ENCODE results near the gene ERICH4. TPM values are rescaled to one million over a fixed set of nuclear protein-coding genes. Genes with fewer than 3 reads are reported as not detected.
A peak's percentile ranks its signal among the peaks of the same experiment; 100 is the strongest.

Gene ERICH4
- total RNA-seq, 1 donor from 2014 or later: not detected

DNA sequence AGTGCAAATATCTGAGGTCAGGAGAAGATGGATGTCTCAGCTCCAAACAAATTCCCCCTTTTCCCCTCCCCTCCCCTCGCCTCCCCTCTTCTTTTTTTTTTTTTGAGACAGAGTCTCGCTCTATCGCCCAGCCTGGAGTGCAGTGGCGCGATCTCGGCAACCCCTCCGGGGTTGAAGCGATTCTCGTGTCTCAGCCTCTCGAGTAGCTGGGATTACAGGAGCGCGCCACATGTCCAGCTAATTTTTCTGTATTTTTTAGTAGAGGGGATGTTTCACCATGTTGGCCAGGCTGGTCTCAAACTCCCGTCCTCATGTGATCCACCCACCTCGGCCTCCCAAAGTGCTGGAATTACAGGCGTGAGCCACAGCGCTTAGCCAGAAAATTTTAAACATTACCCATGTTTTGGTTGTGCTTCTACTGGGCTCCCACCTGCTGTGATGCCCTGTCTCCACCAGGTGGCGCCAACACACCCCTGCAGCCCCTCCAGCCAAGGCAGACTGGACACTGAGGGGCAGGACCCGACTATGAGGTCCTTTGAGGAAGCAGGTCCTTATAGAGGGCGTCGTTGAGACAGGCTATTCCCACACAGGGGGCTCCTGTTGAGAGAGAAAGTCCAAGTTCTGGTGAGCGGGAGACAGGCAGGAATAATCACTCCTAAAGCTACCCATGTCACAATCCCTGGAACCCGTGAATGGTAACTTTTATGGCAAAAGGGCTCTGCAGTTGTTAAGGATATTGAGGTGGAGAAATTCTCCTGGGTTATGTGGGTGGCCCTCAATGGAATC, 6.3 kb downstream of the ERICH4 start:
- intact Hi-C loops (cut with DNase I): no loop called here
- DNase-seq: peak; percentile 81
- no peaks in the 10 kb centered on the region for H3K9me3 ChIP-seq
- H3K27me3 ChIP-seq (ENCODE audit: low read depth): no peaks in the 10 kb centered on the region
- peak; percentile 94 to 95 for ATAC-seq
- H3K4me1 ChIP-seq: peaks cover 23% of the 10 kb centered on the region
- TF ChIP-seq, protein P1, sequence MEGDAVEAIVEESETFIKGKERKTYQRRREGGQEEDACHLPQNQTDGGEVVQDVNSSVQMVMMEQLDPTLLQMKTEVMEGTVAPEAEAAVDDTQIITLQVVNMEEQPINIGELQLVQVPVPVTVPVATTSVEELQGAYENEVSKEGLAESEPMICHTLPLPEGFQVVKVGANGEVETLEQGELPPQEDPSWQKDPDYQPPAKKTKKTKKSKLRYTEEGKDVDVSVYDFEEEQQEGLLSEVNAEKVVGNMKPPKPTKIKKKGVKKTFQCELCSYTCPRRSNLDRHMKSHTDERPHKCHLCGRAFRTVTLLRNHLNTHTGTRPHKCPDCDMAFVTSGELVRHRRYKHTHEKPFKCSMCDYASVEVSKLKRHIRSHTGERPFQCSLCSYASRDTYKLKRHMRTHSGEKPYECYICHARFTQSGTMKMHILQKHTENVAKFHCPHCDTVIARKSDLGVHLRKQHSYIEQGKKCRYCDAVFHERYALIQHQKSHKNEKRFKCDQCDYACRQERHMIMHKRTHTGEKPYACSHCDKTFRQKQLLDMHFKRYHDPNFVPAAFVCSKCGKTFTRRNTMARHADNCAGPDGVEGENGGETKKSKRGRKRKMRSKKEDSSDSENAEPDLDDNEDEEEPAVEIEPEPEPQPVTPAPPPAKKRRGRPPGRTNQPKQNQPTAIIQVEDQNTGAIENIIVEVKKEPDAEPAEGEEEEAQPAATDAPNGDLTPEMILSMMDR (IDR thresholded peaks at IDR 0.05): peak; percentile 99
- H3K36me3 ChIP-seq: no peaks in the 10 kb centered on the region
- H3K4me3 ChIP-seq: peak overlapping the region; percentile 37
- H3K27ac ChIP-seq: no peak overlapping the region

DNA sequence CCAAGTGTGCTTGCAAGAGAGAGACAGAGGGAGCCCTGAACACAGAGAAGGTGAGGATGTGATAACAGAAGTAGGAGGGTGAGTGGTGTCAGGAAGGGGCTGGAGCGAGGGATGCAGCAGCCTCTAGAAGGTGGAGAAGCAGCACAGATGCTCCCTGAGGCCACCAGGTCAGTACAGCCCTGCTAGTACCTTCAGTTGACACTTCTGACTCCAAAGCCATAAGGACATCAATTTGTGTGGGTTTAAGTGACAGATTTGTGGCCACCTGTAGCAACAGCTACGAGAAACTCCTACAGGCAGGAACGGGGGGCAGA, 6.9 kb downstream of the ERICH4 start:
- Histone ChIP-seq H3K27me3 (ENCODE audit: low read depth) (no peaks in the 10 kb centered on the region), H3K4me3 (no peak overlapping the region), H3K36me3 (no peaks in the 10 kb centered on the region), H3K4me1 (peaks cover 23% of the 10 kb centered on the region), H3K27ac (no peak overlapping the region), H3K9me3 (no peaks in the 10 kb centered on the region)
- TF ChIP-seq, protein P1 (IDR thresholded peaks at IDR 0.05): no peak
- peak in 1 of 2 donors; percentile 21 for ATAC-seq
- intact Hi-C loops (cut with DNase I): loop anchor here (10.0 kb wide), 1 partner anchor 115 kb away; no protein-coding TSS in a partner anchor
- no peak for DNase-seq

GRCh38 chr19:41452584-41453275, 9.8 kb downstream of the ERICH4 start:
- ATAC-seq: no peak
- no peaks in the 10 kb centered on the region for H3K36me3 ChIP-seq
- H3K9me3 ChIP-seq: no peaks in the 10 kb centered on the region
- no peak for DNase-seq
- TF ChIP-seq, protein P1 (IDR thresholded peaks at IDR 0.05): no peak
- H3K27me3 ChIP-seq (ENCODE audit: low read depth): no peaks in the 10 kb centered on the region
- H3K4me1 ChIP-seq: peaks cover 40% of the 10 kb centered on the region
- no peak overlapping the region for H3K27ac ChIP-seq
- intact Hi-C loops (cut with DNase I): loop anchor here (10.0 kb wide), 1 partner anchor 112 kb away; no protein-coding TSS in a partner anchor
- H3K4me3 ChIP-seq: no peak overlapping the region

- Histone ChIP-seq H3K27ac (no peak overlapping the region), H3K27me3 (ENCODE audit: low read depth) (no peaks in the 10 kb centered on the region), H3K4me3 (no peak overlapping the region), H3K9me3 (no peaks in the 10 kb centered on the region), H3K36me3 (no peaks in the 10 kb centered on the region), H3K4me1 (peaks cover 18% of the 10 kb centered on the region)
- TF ChIP-seq, protein P1 (IDR thresholded peaks at IDR 0.05): no peak
- no peak for ATAC-seq
- intact Hi-C loops (cut with DNase I): loop anchor here (10.0 kb wide), 1 partner anchor 109 kb away; no protein-coding TSS in a partner anchor
- no peak for DNase-seq
Observed at GRCh38 chr19:41455936-41456335, 13.0 kb downstream of the ERICH4 start.

DNA sequence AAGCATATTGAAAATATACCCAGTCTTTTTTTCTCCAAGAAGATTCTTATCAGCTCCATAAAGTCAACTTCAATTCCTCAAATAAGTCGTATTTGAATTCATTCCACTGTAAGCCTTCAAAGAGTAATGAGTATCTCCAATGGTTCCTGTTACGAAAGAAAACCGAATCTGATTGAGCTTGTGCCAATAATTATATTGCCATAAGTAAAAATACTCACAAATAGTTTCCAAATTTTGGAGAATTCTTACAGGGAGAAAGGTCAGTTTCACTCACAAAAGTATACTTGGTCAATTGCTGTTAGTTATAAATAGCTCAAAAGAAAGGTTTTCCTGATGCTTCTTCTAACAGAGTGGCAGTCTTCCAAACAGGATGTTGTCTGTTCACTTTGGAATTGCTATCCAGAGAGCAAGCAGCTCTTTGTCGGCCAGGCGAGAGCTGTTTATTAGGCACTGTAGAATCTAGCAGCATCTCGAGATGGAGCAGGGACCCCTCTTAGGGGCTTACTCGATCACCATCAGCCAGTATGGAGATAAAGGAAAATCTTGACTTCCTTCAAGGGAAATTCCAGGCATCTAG, 13.5 kb downstream of the ERICH4 start:
- intact Hi-C loops (cut with DNase I): loop anchor here (10.0 kb wide), 1 partner anchor 108 kb away; no protein-coding TSS in a partner anchor
- peak overlapping the region; percentile 43 for H3K27ac ChIP-seq
- no peaks in the 10 kb centered on the region for H3K9me3 ChIP-seq
- DNase-seq (no peak), ATAC-seq (peak in 1 of 2 donors; percentile 9)
- no peak overlapping the region for H3K4me3 ChIP-seq
- no peaks in the 10 kb centered on the region for H3K36me3 ChIP-seq
- no peaks in the 10 kb centered on the region for H3K27me3 ChIP-seq (ENCODE audit: low read depth)
- H3K4me1 ChIP-seq: peaks cover 18% of the 10 kb centered on the region
- TF ChIP-seq, protein P1 (IDR thresholded peaks at IDR 0.05): no peak

Data from lower lobe of right lung (tissue), 2 donors.